DOHH2 (cell line): ENCODE measurements around the gene ZBTB40.

Experiments used
- H3F3A ChIP-seq: fragments of 200-600 bp; sonication (generic), shearing (Covaris generic); 2 replicates; pipeline ENCODE4 v1.6.0; 2016; ENCODE audit warnings: antibody characterized with exemption, mild to moderate bottlenecking; ENCODE audit not compliant: control insufficient read depth, insufficient read depth
- H3K27ac ChIP-seq: fragments of 200-600 bp; sonication (generic); 2 replicates; pipeline ENCODE4 v1.5.1; 2014; ENCODE audit warnings: low read depth, mild to moderate bottlenecking, low read length, moderate library complexity
- H3K27me3 ChIP-seq: fragments of 200-600 bp; sonication (generic); 2 replicates; pipeline ENCODE4 v1.6.1; 2014; ENCODE audit warnings: mild to moderate bottlenecking, low read length, mixed read lengths; ENCODE audit not compliant: control insufficient read depth
- H3K36me3 ChIP-seq: fragments of 200-600 bp; sonication (generic); 2 replicates; pipeline ENCODE4 v1.6.1; 2014; ENCODE audit warnings: mild to moderate bottlenecking, low read length, moderate library complexity, mixed read lengths; ENCODE audit not compliant: control insufficient read depth
- H3K4me1 ChIP-seq: fragments of 200-600 bp; sonication (generic); 2 replicates; pipeline ENCODE4 v1.6.1; 2014; ENCODE audit warnings: mild to moderate bottlenecking, low read length, mixed read lengths; ENCODE audit not compliant: control insufficient read depth
- H3K4me2 ChIP-seq: fragments of 200-600 bp; sonication (generic); 2 replicates; pipeline ENCODE4 v1.6.0; 2014; ENCODE audit warnings: mild to moderate bottlenecking, low read length, moderate library complexity
- H3K4me3 ChIP-seq: fragments of 200-600 bp; sonication (generic); 2 replicates; pipeline ENCODE4 v1.5.1; 2014; ENCODE audit warnings: mild to moderate bottlenecking, low read length, mixed read lengths
- H3K79me2 ChIP-seq: fragments of 200-600 bp; sonication (generic); 2 replicates; pipeline ENCODE4 v1.6.1; 2014; ENCODE audit warnings: mild to moderate bottlenecking, low read length, mixed read lengths; ENCODE audit not compliant: control insufficient read depth
- H3K9me2 ChIP-seq: fragments of 200-600 bp; sonication (generic); replicated peaks from 2 replicates; pipeline ENCODE4 v1.6.1; 2014; ENCODE audit warnings: mild to moderate bottlenecking, low read length, mixed read lengths; ENCODE audit not compliant: control insufficient read depth
- H3K9me3 ChIP-seq: fragments of 200-600 bp; sonication (generic); 2 replicates; pipeline ENCODE4 v1.6.1; 2014; ENCODE audit warnings: antibody characterized with exemption, low read length, mixed read lengths; ENCODE audit not compliant: control insufficient read depth, insufficient read depth
- H4K20me1 ChIP-seq: fragments of 200-600 bp; sonication (generic); 2 replicates; pipeline ENCODE4 v1.6.0; 2014; ENCODE audit warnings: low read depth, mild to moderate bottlenecking, antibody characterized with exemption, low read length, moderate library complexity; ENCODE audit not compliant: control insufficient read depth, insufficient read depth
- CTCF ChIP-seq: fragments of 200-600 bp; sonication (generic); IDR thresholded peaks from one replicate; pipeline ENCODE4 v1.5.1; 2014; ENCODE audit warnings: antibody characterized with exemption, mild to moderate bottlenecking, low read depth, low read length; ENCODE audit not compliant: poor library complexity, severe bottlenecking
- EZH2phosphoT487 ChIP-seq: fragments of 200-600 bp; sonication (generic); IDR thresholded peaks from 2 replicates; pipeline ENCODE4 v1.6.1; 2017; ENCODE audit warnings: borderline replicate concordance, mild to moderate bottlenecking, antibody characterized with exemption, low read length, moderate library complexity, mixed read lengths

The ZBTB40 gene

GRCh38 chr1:22567994-22568393, 116.3 kb downstream of the ZBTB40 start:
- Histone ChIP-seq H3K4me3 (no peak overlapping the region), H3K79me2 (no peaks in the 10 kb centered on the region), H3F3A (no peaks in the 10 kb centered on the region), H3K4me2 (no peak overlapping the region), H4K20me1 (no peaks in the 10 kb centered on the region), H3K9me2 (no peaks in the 10 kb centered on the region), H3K4me1 (no peaks in the 10 kb centered on the region), H3K27ac (no peak overlapping the region), H3K36me3 (no peaks in the 10 kb centered on the region), H3K27me3 (no peaks in the 10 kb centered on the region), H3K9me3 (no peaks in the 10 kb centered on the region)
- TF ChIP-seq EZH2phosphoT487 (no peak), CTCF (no peak)

- Histone ChIP-seq H3K9me2 (no peaks in the 10 kb centered on the region), H3K36me3 (no peaks in the 10 kb centered on the region), H4K20me1 (no peaks in the 10 kb centered on the region), H3K4me1 (no peaks in the 10 kb centered on the region), H3K4me2 (no peak overlapping the region), H3K27me3 (no peaks in the 10 kb centered on the region), H3K27ac (no peak overlapping the region), H3K79me2 (no peaks in the 10 kb centered on the region), H3F3A (no peaks in the 10 kb centered on the region), H3K9me3 (no peaks in the 10 kb centered on the region), H3K4me3 (no peak overlapping the region)
- TF ChIP-seq EZH2phosphoT487 = no peak
- no peak for TF ChIP-seq CTCF
These were observed 117.6 kb downstream of the ZBTB40 start for GRCh38 chr1:22569269-22569668.

- Histone ChIP-seq H3K9me3 (no peaks in the 10 kb centered on the region), H3K27me3 (no peaks in the 10 kb centered on the region), H3K9me2 (no peaks in the 10 kb centered on the region), H3K4me2 (no peak overlapping the region), H3K27ac (no peak overlapping the region), H3K36me3 (no peaks in the 10 kb centered on the region), H3K4me3 (no peak overlapping the region), H4K20me1 (no peaks in the 10 kb centered on the region), H3F3A (no peaks in the 10 kb centered on the region), H3K79me2 (no peaks in the 10 kb centered on the region), H3K4me1 (no peaks in the 10 kb centered on the region)
- TF ChIP-seq CTCF (no peak), EZH2phosphoT487 (no peak)
These were observed 118.7 kb downstream of the ZBTB40 start for GRCh38 chr1:22570140-22570909.
